Naive B cell (primary cell): ENCODE results near the gene GPR25. TPM values are rescaled to one million over a fixed set of nuclear protein-coding genes. Genes with fewer than 3 reads are reported as not detected.
A peak's percentile ranks its signal among the peaks of the same experiment; 100 is the strongest.

Source experiments
- ATAC-seq, 2 donors: fragments of 150-1000 bp; cut with Tn5 transposase; 2 replicates each; pipeline ENCODE4 v1.10.0; 2021; ENCODE audit warnings: low read depth in 2 of 2, mild to moderate bottlenecking in 2 of 2, moderate library complexity in 2 of 2
- DNase-seq: peaks from one replicate; pipeline ENCODE4 v3.0.0; 2022
- H3K27ac Mint-ChIP-seq, 6 donors: one replicate each; pipeline ENCODE4 v1.8.0; 2020 to 2022; ENCODE audit warnings: mild to moderate bottlenecking in 6 of 6, mixed read lengths in 6 of 6, moderate library complexity in 5 of 6, inconsistent platforms in 2 of 6
- H3K27me3 Mint-ChIP-seq, 3 donors: one replicate each; pipeline ENCODE4 v1.8.0; 2021 to 2022; ENCODE audit warnings: mixed read lengths in 3 of 3, mild to moderate bottlenecking in 1 of 3
- H3K36me3 Mint-ChIP-seq, 2 donors: one replicate each; pipeline ENCODE4 v1.8.0; 2020 to 2022; ENCODE audit warnings: mixed read lengths in 2 of 2, inconsistent platforms in 1 of 2, mild to moderate bottlenecking in 1 of 2
- H3K4me1 Mint-ChIP-seq, 3 donors: one replicate each; pipeline ENCODE4 v1.8.0; 2020 to 2022; ENCODE audit warnings: mixed read lengths in 3 of 3, inconsistent platforms in 1 of 3, mild to moderate bottlenecking in 1 of 3, moderate library complexity in 1 of 3
- H3K4me3 Mint-ChIP-seq, 8 donors: one replicate each; pipeline ENCODE4 v1.8.0; 2020 to 2022; ENCODE audit warnings: mild to moderate bottlenecking in 8 of 8, mixed read lengths in 8 of 8, moderate library complexity in 8 of 8, inconsistent platforms in 2 of 8
- H3K9me3 Mint-ChIP-seq, 7 donors: one replicate each; pipeline ENCODE4 v1.8.0; 2020 to 2022; ENCODE audit warnings: mixed read lengths in 7 of 7, mild to moderate bottlenecking in 5 of 7, inconsistent platforms in 2 of 7, moderate library complexity in 1 of 7
- polyA plus RNA-seq, 6 donors: library from polyadenylated mRNA; unstranded; fragments of 300-500 nt; fragmentation: Illumina TruSeq; gene quantifications; one replicate each; pipeline ENCODE4 v1.2.3, GENCODE V29; 2021; ENCODE audit warnings: low read depth in 6 of 6

The GPR25 gene
- polyA plus RNA-seq, 6 donors from 2014 or later = 0.26 to 0.29 TPM; not detected in 4

GRCh38 chr1:200916152-200916551 is 43.4 kb downstream of the GPR25 start:
- Mint-ChIP-seq H3K27ac (no peak overlapping the region), H3K27me3 (no peaks in the 10 kb centered on the region), H3K9me3 (no peaks in the 10 kb centered on the region), H3K4me3 (no peak overlapping the region), H3K36me3 (no peaks in the 10 kb centered on the region), H3K4me1 (no peaks in the 10 kb centered on the region)
- no peak for DNase-seq
- no peak for ATAC-seq

DNA sequence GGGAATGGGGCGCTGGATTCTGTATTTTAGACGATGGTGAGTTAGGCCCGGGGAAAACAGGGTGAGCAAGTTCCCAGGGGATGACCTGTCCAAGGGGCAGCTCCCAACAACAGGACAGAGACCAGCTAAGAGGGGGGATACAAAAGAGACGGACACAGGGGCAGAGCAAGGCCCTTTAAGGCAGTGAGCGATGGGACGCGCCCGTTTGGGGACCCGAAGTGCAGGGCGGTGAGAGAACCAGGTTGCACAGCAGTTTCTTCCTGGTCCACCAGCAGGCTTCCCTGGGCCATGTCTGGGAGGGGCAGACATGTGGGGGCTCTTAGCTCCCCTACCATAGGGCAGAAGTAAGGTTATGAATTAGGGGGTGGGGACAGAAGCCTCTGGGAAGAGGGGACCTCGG is 43.9 kb downstream of the GPR25 start:
- Mint-ChIP-seq H3K4me3 (no peak overlapping the region), H3K36me3 (no peaks in the 10 kb centered on the region), H3K4me1 (no peaks in the 10 kb centered on the region), H3K27ac (no peak overlapping the region), H3K27me3 (peaks cover 0 to 3% (median 0%) of the 10 kb centered on the region in 3 donors), H3K9me3 (no peaks in the 10 kb centered on the region)
- DNase-seq (no peak), ATAC-seq (no peak)

GRCh38 chr1:200917291-200917817 is 44.6 kb downstream of the GPR25 start:
- Mint-ChIP-seq H3K4me3 (no peak overlapping the region), H3K27ac (no peak overlapping the region), H3K4me1 (no peaks in the 10 kb centered on the region), H3K36me3 (no peaks in the 10 kb centered on the region), H3K27me3 (peaks cover 0 to 8% (median 0%) of the 10 kb centered on the region in 3 donors), H3K9me3 (no peaks in the 10 kb centered on the region)
- no peak for ATAC-seq
- DNase-seq = no peak

DNA sequence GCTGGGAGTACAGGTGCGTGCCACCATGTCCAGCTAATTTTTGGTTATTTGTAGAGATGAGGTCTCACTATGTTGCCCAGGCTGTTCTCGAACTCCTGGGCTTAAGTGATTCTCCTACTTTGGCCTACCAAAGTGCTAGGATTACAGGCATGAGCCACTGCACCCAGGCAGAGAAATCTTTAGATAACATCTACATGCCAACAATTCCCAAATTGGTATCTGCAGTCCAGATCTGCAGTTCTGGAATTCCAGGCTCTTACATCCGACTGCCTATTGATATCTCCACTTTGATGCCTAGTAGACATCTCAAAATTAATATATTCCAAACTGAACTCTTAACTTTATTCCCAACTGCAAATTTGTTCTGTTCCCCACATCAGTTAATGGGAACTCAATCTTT is 45.2 kb downstream of the GPR25 start:
- no peak for DNase-seq
- H3K27ac Mint-ChIP-seq = no peak overlapping the region

GRCh38 chr1:200919386-200919785 is 46.6 kb downstream of the GPR25 start:
- DNase-seq = no peak
- H3K9me3 Mint-ChIP-seq = no peaks in the 10 kb centered on the region
- H3K4me3 Mint-ChIP-seq = no peak overlapping the region
- no peaks in the 10 kb centered on the region for H3K36me3 Mint-ChIP-seq
- no peak for ATAC-seq
- H3K4me1 Mint-ChIP-seq = no peaks in the 10 kb centered on the region
- no peak overlapping the region for H3K27ac Mint-ChIP-seq
- H3K27me3 Mint-ChIP-seq = peaks cover 5 to 8% (median 5%) of the 10 kb centered on the region in 3 donors

More for the DNA sequence above, 45.2 kb downstream of the GPR25 start:
- no peaks in the 10 kb centered on the region for H3K9me3 Mint-ChIP-seq
- H3K27me3 Mint-ChIP-seq = peaks cover 3 to 8% (median 3%) of the 10 kb centered on the region in 3 donors
- no peak overlapping the region for H3K4me3 Mint-ChIP-seq
- no peaks in the 10 kb centered on the region for H3K4me1 Mint-ChIP-seq
- no peak for ATAC-seq
- no peaks in the 10 kb centered on the region for H3K36me3 Mint-ChIP-seq

- ATAC-seq (no peak), DNase-seq (no peak)
- Mint-ChIP-seq H3K4me3 (no peak overlapping the region), H3K27ac (peak overlapping the region in 1 of 6 donors; percentile 32), H3K36me3 (no peaks in the 10 kb centered on the region), H3K27me3 (peaks cover 5 to 8% (median 5%) of the 10 kb centered on the region in 3 donors), H3K4me1 (no peaks in the 10 kb centered on the region), H3K9me3 (no peaks in the 10 kb centered on the region)
Measured at GRCh38 chr1:200921571-200922110, 48.9 kb downstream of the GPR25 start.

DNA sequence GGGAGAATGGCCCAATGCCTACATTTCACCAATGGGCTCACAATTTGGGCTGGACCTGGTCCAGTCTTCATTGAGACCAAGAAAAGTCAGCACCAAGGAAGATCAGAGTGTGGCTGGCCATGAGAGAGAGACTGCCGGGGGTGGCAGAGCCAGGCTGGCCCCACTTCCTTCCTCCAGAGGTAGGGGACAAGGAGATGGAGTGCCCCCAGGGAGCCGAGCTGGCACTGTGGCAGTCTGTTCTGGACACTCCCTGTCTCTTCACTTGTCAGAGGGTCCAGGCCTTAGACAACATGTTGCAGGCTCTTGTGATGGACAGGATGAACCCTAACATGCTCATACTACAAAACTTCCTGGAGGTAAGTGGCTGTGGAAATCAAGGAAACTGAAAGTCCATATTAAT is 49.6 kb downstream of the GPR25 start:
- no peak for DNase-seq
- no peak for ATAC-seq
- Mint-ChIP-seq H3K9me3 (no peaks in the 10 kb centered on the region), H3K4me1 (no peaks in the 10 kb centered on the region), H3K4me3 (no peak overlapping the region), H3K36me3 (no peaks in the 10 kb centered on the region), H3K27ac (no peak overlapping the region), H3K27me3 (peaks cover 5 to 8% (median 8%) of the 10 kb centered on the region in 3 donors)

DNA sequence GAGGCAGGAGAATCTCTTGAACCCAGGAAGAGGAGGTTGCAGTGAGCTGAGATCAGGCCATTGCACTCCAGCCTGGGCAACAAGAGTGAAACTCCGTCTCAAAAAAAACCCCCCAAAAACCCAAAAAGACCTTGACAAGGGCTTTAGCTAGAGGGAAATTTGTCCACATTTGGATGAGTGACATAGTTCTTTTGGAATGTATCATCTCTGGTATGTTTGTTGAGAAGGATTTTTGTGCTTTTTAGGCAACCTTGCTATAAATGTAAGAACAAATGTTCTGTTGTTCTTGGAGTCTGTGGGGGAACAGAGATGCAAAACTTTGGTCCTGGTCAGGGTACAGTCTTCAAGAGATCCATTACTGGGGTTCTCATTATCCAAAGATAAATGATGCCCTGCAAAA is 50.8 kb downstream of the GPR25 start:
- DNase-seq (no peak), ATAC-seq (no peak)
- Mint-ChIP-seq H3K27ac (no peak overlapping the region), H3K27me3 (peaks cover 5 to 8% (median 8%) of the 10 kb centered on the region in 3 donors), H3K36me3 (no peaks in the 10 kb centered on the region), H3K4me3 (no peak overlapping the region), H3K9me3 (no peaks in the 10 kb centered on the region), H3K4me1 (no peaks in the 10 kb centered on the region)

Other genes with a start within 250 kb of the GPR25 start
- 10 to 100 TPM; 14.5 to 24.8 (median 20.4) TPM for gene DDX59, start 203.1 kb upstream of the GPR25 start, polyA plus RNA-seq
- under 1 TPM in 1 of 6 donors, not detected in 5; 0.04 TPM for gene CAMSAP2, start 134.1 kb upstream of the GPR25 start, polyA plus RNA-seq
- not detected for gene INAVA, start 21.9 kb downstream of the GPR25 start, polyA plus RNA-seq
- gene KIF21B, start 150.7 kb downstream of the GPR25 start, polyA plus RNA-seq = 1 to 10 TPM; 1.6 to 6.7 (median 2.5) TPM
- gene CACNA1S, start 239.4 kb downstream of the GPR25 start, polyA plus RNA-seq = not detected